HEK293 (cell line): Measurements from ENCODE around the gene SIRPA.

Source experiments
- CTCF ChIA-PET: fragments of 350-600 bp; formaldehyde crosslinking; extraction: SDS; loops from one replicate; lab custom pipeline; 2021; ENCODE audit warnings: antibody characterized with exemption; lab: Yijun Ruan, JAX
- POLR2A ChIA-PET: fragments of 300-600 bp; formaldehyde crosslinking; extraction: SDS; loops from one replicate; lab custom pipeline; 2020; ENCODE audit warnings: antibody characterized with exemption, inconsistent platforms; lab: Yijun Ruan, JAX
- H3K27ac ChIP-seq: fragments of 200-500 bp; sonication (Bioruptor generic); 2 replicates; pipeline ENCODE4 v1.5.1; 2014; ENCODE audit warnings: low read depth, low read length, control low read depth, inconsistent platforms; ENCODE audit errors: extremely low read depth
- H3K36me3 ChIP-seq, 2 experiments: fragments of 200-500 bp in 1 of 2; sonication (Bioruptor generic) in 1 of 2; 1 replicate in 1 of 2; 2 replicates in 1 of 2; pipeline ENCODE4 v1.5.1; 2014 to 2017; ENCODE audit warnings: inconsistent platforms in 2 of 2, low read length in 2 of 2; ENCODE audit not compliant: control insufficient read depth in 2 of 2, insufficient read depth in 1 of 2
- H3K4me1 ChIP-seq: fragments of 200-500 bp; sonication (Bioruptor generic); 2 replicates; pipeline ENCODE4 v1.5.1; 2014; ENCODE audit warnings: mild to moderate bottlenecking, low read length, inconsistent platforms; ENCODE audit not compliant: control insufficient read depth, insufficient read depth
- H3K4me3 ChIP-seq: 2 replicates; pipeline ENCODE4 v1.5.1; 2011; ENCODE audit warnings: low read depth, mild to moderate bottlenecking, control low read depth, low read length, moderate library complexity
- H3K9me3 ChIP-seq: fragments of 200-500 bp; sonication (Bioruptor generic); 2 replicates; pipeline ENCODE4 v1.5.1; 2014; ENCODE audit warnings: low read depth, low read length, inconsistent platforms; ENCODE audit not compliant: control insufficient read depth, insufficient read depth
- GLI2 ChIP-seq: fragments of 450-650 bp; formaldehyde crosslinking; IDR thresholded peaks from 2 replicates; pipeline ENCODE4; 2017; ENCODE audit warnings: missing biosample characterization, missing genetic modification characterization, low read depth, borderline replicate concordance
- HOXA7 ChIP-seq: sonication (generic); formaldehyde crosslinking; IDR thresholded peaks from 2 replicates; pipeline ENCODE4 v1.8.1; 2022; ENCODE audit warnings: missing genetic modification reagents, borderline replicate concordance
- SCRT1 ChIP-seq: fragments of 450-650 bp; formaldehyde crosslinking; IDR thresholded peaks from 2 replicates; pipeline ENCODE4 v1.5.1; 2016; ENCODE audit warnings: missing biosample characterization, missing genetic modification characterization, borderline replicate concordance
- SETDB1 ChIP-seq: IDR thresholded peaks from one replicate; pipeline ENCODE4 v1.6.1; 2017; ENCODE audit warnings: mild to moderate bottlenecking, low read length, moderate library complexity, mixed read lengths; ENCODE audit not compliant: insufficient read length
- ZNF138 ChIP-seq: fragments of 450-650 bp; formaldehyde crosslinking; IDR thresholded peaks from 2 replicates; pipeline ENCODE4 v1.5.1; 2016; ENCODE audit warnings: missing biosample characterization, missing genetic modification characterization, borderline replicate concordance
- ZNF266 ChIP-seq: fragments of 450-650 bp; formaldehyde crosslinking; IDR thresholded peaks from 2 replicates; pipeline ENCODE4 v1.5.1; 2016; ENCODE audit warnings: missing biosample characterization, missing genetic modification characterization, low read depth
- ZNF544 ChIP-seq: fragments of 450-650 bp; formaldehyde crosslinking; IDR thresholded peaks from 2 replicates; pipeline ENCODE4 v1.5.0; 2017; ENCODE audit warnings: missing biosample characterization, missing genetic modification characterization
- ZNF560 ChIP-seq: fragments of 450-650 bp; formaldehyde crosslinking; IDR thresholded peaks from 2 replicates; pipeline ENCODE4 v1.5.1; 2017; ENCODE audit warnings: missing biosample characterization, missing genetic modification characterization, borderline replicate concordance
- ZNF561 ChIP-seq: fragments of 450-650 bp; IDR thresholded peaks from 2 replicates; pipeline ENCODE4 v1.5.1; 2018; ENCODE audit warnings: missing biosample characterization, missing genetic modification characterization, borderline replicate concordance
- ZNF747 ChIP-seq: fragments of 450-650 bp; formaldehyde crosslinking; IDR thresholded peaks from 2 replicates; pipeline ENCODE4 v1.5.1; 2016; ENCODE audit warnings: missing biosample characterization, missing genetic modification characterization
- TF ChIP-seq, protein P1 (sequence below): IDR thresholded peaks from 2 replicates; pipeline ENCODE4 v1.6.1; 2011; ENCODE audit warnings: mild to moderate bottlenecking, low read depth, low read length, borderline replicate concordance
- TF ChIP-seq, protein P2 (sequence below): fragments of 450-650 bp; formaldehyde crosslinking; IDR thresholded peaks from 2 replicates; pipeline ENCODE4 v1.5.0; 2017; ENCODE audit warnings: missing biosample characterization, missing genetic modification characterization, borderline replicate concordance
- TF ChIP-seq, protein P3 (sequence below): fragments of 450-650 bp; formaldehyde crosslinking; optimal IDR thresholded peaks from 2 replicates; pipeline ENCODE3; 2016; ENCODE audit warnings: missing biosample characterization, mild to moderate bottlenecking, missing genetic modification characterization
- TF ChIP-seq, protein P4 (sequence below): fragments of 450-650 bp; formaldehyde crosslinking; IDR thresholded peaks from 2 replicates; pipeline ENCODE4 v1.5.1; 2017; ENCODE audit warnings: missing biosample characterization, missing genetic modification characterization
- TF ChIP-seq, protein P5 (sequence below): fragments of 450-650 bp; formaldehyde crosslinking; IDR thresholded peaks from 2 replicates; pipeline ENCODE4 v1.5.1; 2016; ENCODE audit warnings: missing biosample characterization, missing genetic modification characterization
- TF ChIP-seq, protein P6 (sequence below): sonication (generic); formaldehyde crosslinking; IDR thresholded peaks from 2 replicates; pipeline ENCODE4 v1.8.1; 2022; ENCODE audit warnings: mild to moderate bottlenecking, moderate library complexity, missing genetic modification reagents
- TF ChIP-seq, protein P7 (sequence below): fragments of 450-650 bp; formaldehyde crosslinking; IDR thresholded peaks from 2 replicates; pipeline ENCODE4 v1.5.1; 2016; ENCODE audit warnings: missing biosample characterization, missing genetic modification characterization, borderline replicate concordance

The SIRPA gene

DNA sequence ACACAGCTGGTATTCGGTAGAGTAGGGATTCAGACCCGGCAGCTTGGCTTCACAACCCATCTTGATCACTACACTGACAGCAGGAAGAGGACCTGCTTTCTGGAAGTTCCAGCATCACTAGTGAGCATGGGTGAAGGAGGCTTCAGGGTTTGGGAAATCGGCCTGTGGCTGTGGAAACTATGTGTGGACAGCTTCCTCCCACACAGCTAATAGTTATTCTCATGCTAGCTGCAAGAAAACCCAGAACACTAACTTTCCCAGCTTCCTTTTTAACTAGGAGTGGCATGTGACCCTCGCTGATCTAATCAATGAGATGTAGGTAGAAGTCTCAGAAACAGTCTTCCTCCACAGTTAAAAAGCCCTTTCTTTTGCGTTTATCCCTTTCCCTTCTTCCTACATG lies 36.3 kb upstream of the SIRPA start:
- TF ChIP-seq ZNF561 (tag by site-specific recombination) (no peak), ZNF138 (tag by site-specific recombination) (no peak), SETDB1 (no peak), SCRT1 (tag by site-specific recombination) (no peak), ZNF266 (tag by site-specific recombination) (no peak), ZNF560 (tag by site-specific recombination) (no peak)
- TF ChIP-seq, protein P1, sequence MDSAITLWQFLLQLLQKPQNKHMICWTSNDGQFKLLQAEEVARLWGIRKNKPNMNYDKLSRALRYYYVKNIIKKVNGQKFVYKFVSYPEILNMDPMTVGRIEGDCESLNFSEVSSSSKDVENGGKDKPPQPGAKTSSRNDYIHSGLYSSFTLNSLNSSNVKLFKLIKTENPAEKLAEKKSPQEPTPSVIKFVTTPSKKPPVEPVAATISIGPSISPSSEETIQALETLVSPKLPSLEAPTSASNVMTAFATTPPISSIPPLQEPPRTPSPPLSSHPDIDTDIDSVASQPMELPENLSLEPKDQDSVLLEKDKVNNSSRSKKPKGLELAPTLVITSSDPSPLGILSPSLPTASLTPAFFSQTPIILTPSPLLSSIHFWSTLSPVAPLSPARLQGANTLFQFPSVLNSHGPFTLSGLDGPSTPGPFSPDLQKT: no peak
- TF ChIP-seq, protein P2, sequence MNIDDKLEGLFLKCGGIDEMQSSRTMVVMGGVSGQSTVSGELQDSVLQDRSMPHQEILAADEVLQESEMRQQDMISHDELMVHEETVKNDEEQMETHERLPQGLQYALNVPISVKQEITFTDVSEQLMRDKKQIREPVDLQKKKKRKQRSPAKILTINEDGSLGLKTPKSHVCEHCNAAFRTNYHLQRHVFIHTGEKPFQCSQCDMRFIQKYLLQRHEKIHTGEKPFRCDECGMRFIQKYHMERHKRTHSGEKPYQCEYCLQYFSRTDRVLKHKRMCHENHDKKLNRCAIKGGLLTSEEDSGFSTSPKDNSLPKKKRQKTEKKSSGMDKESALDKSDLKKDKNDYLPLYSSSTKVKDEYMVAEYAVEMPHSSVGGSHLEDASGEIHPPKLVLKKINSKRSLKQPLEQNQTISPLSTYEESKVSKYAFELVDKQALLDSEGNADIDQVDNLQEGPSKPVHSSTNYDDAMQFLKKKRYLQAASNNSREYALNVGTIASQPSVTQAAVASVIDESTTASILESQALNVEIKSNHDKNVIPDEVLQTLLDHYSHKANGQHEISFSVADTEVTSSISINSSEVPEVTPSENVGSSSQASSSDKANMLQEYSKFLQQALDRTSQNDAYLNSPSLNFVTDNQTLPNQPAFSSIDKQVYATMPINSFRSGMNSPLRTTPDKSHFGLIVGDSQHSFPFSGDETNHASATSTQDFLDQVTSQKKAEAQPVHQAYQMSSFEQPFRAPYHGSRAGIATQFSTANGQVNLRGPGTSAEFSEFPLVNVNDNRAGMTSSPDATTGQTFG: no peak
- TF ChIP-seq, protein P3, sequence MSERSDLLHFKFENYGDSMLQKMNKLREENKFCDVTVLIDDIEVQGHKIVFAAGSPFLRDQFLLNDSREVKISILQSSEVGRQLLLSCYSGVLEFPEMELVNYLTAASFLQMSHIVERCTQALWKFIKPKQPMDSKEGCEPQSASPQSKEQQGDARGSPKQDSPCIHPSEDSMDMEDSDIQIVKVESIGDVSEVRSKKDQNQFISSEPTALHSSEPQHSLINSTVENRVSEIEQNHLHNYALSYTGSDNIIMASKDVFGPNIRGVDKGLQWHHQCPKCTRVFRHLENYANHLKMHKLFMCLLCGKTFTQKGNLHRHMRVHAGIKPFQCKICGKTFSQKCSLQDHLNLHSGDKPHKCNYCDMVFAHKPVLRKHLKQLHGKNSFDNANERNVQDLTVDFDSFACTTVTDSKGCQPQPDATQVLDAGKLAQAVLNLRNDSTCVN: no peak
- TF ChIP-seq, protein P4, sequence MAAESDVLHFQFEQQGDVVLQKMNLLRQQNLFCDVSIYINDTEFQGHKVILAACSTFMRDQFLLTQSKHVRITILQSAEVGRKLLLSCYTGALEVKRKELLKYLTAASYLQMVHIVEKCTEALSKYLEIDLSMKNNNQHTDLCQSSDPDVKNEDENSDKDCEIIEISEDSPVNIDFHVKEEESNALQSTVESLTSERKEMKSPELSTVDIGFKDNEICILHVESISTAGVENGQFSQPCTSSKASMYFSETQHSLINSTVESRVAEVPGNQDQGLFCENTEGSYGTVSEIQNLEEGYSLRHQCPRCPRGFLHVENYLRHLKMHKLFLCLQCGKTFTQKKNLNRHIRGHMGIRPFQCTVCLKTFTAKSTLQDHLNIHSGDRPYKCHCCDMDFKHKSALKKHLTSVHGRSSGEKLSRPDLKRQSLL: no peak
- TF ChIP-seq, protein P5, sequence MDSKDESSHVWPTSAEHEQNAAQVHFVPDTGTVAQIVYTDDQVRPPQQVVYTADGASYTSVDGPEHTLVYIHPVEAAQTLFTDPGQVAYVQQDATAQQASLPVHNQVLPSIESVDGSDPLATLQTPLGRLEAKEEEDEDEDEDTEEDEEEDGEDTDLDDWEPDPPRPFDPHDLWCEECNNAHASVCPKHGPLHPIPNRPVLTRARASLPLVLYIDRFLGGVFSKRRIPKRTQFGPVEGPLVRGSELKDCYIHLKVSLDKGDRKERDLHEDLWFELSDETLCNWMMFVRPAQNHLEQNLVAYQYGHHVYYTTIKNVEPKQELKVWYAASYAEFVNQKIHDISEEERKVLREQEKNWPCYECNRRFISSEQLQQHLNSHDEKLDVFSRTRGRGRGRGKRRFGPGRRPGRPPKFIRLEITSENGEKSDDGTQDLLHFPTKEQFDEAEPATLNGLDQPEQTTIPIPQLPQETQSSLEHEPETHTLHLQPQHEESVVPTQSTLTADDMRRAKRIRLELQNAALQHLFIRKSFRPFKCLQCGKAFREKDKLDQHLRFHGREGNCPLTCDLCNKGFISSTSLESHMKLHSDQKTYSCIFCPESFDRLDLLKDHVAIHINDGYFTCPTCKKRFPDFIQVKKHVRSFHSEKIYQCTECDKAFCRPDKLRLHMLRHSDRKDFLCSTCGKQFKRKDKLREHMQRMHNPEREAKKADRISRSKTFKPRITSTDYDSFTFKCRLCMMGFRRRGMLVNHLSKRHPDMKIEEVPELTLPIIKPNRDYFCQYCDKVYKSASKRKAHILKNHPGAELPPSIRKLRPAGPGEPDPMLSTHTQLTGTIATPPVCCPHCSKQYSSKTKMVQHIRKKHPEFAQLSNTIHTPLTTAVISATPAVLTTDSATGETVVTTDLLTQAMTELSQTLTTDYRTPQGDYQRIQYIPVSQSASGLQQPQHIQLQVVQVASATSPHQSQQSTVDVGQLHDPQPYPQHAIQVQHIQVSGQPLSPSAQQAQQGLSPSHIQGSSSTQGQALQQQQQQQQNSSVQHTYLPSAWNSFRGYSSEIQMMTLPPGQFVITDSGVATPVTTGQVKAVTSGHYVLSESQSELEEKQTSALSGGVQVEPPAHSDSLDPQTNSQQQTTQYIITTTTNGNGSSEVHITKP (tag by site-specific recombination): no peak
- ChIA-PET POLR2A (no interaction called here), CTCF (interaction anchor here (0.6 to 0.9 kb wide), 4 partner anchors 57 to 424 kb away, joined by 3 read pairs; no protein-coding TSS in a partner anchor)
- Histone ChIP-seq H3K4me3 (no peak overlapping the region), H3K4me1 (no peaks in the 10 kb centered on the region), H3K36me3 (no peaks in the 10 kb centered on the region), H3K9me3 (no peaks in the 10 kb centered on the region), H3K27ac (no peak overlapping the region)

DNA sequence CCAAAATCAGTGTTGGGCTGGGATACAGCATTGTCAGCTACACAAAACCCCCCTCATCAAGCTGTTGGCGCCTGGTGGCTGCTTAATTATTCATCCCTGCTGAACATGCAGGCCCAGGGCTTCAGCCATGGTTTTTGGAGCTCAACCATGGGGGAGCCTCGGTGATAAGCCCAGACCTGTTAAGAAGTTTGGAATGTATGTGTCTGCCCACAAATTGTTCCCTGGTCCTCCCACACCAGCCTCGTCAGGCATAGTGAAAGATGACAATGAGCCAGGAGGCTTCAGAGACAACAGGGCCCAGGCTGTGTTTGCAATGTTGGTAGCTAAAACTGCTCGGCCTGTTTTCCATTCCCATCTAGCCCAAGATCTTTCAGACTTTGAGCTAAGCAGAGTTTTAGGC lies 34.8 kb upstream of the SIRPA start:
- POLR2A ChIA-PET: interaction anchor here (0.5 kb wide), 1 partner anchor 83 kb away, joined by 3 read pairs; no protein-coding TSS in a partner anchor
- Histone ChIP-seq H3K27ac (no peak overlapping the region), H3K4me3 (no peak overlapping the region), H3K4me1 (no peaks in the 10 kb centered on the region), H3K36me3 (no peaks in the 10 kb centered on the region), H3K9me3 (no peaks in the 10 kb centered on the region)
- CTCF ChIA-PET: interaction anchor here (0.7 kb wide), 1 partner anchor 58 kb away, joined by 3 read pairs; no protein-coding TSS in a partner anchor
- TF ChIP-seq, protein P6, sequence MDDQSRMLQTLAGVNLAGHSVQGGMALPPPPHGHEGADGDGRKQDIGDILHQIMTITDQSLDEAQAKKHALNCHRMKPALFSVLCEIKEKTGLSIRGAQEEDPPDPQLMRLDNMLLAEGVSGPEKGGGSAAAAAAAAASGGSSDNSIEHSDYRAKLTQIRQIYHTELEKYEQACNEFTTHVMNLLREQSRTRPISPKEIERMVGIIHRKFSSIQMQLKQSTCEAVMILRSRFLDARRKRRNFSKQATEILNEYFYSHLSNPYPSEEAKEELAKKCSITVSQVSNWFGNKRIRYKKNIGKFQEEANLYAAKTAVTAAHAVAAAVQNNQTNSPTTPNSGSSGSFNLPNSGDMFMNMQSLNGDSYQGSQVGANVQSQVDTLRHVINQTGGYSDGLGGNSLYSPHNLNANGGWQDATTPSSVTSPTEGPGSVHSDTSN (CRISPR knock-in tag): no peak
- TF ChIP-seq HOXA7 (CRISPR knock-in tag) (no peak), ZNF747 (no peak), GLI2 (no peak), ZNF544 (tag by site-specific recombination) (no peak)
- TF ChIP-seq, protein P7, sequence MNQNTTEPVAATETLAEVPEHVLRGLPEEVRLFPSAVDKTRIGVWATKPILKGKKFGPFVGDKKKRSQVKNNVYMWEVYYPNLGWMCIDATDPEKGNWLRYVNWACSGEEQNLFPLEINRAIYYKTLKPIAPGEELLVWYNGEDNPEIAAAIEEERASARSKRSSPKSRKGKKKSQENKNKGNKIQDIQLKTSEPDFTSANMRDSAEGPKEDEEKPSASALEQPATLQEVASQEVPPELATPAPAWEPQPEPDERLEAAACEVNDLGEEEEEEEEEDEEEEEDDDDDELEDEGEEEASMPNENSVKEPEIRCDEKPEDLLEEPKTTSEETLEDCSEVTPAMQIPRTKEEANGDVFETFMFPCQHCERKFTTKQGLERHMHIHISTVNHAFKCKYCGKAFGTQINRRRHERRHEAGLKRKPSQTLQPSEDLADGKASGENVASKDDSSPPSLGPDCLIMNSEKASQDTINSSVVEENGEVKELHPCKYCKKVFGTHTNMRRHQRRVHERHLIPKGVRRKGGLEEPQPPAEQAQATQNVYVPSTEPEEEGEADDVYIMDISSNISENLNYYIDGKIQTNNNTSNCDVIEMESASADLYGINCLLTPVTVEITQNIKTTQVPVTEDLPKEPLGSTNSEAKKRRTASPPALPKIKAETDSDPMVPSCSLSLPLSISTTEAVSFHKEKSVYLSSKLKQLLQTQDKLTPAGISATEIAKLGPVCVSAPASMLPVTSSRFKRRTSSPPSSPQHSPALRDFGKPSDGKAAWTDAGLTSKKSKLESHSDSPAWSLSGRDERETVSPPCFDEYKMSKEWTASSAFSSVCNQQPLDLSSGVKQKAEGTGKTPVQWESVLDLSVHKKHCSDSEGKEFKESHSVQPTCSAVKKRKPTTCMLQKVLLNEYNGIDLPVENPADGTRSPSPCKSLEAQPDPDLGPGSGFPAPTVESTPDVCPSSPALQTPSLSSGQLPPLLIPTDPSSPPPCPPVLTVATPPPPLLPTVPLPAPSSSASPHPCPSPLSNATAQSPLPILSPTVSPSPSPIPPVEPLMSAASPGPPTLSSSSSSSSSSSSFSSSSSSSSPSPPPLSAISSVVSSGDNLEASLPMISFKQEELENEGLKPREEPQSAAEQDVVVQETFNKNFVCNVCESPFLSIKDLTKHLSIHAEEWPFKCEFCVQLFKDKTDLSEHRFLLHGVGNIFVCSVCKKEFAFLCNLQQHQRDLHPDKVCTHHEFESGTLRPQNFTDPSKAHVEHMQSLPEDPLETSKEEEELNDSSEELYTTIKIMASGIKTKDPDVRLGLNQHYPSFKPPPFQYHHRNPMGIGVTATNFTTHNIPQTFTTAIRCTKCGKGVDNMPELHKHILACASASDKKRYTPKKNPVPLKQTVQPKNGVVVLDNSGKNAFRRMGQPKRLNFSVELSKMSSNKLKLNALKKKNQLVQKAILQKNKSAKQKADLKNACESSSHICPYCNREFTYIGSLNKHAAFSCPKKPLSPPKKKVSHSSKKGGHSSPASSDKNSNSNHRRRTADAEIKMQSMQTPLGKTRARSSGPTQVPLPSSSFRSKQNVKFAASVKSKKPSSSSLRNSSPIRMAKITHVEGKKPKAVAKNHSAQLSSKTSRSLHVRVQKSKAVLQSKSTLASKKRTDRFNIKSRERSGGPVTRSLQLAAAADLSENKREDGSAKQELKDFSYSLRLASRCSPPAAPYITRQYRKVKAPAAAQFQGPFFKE (tag by site-specific recombination): no peak
